Measurements from ENCODE around the gene CDSN. TPM values are rescaled to one million over a fixed set of nuclear protein-coding genes. Genes with fewer than 3 reads are reported as not detected.
A peak's percentile ranks its signal among the peaks of the same experiment; 100 is the strongest.

CDSN gene
- total and polyA plus RNA-seq, 2 donors (not counting 3 experiments of a cell fraction or from before 2014, with no cell fraction given) = not detected

- Histone ChIP-seq H4K20me1 (replicated peaks; ENCODE audit: control insufficient read depth, extremely low read depth, insufficient read depth, low read length) (no peaks in the 10 kb centered on the region), H3K27me3 (ENCODE audit: control insufficient read depth in 2 of 2, insufficient read depth in 2 of 2, low read length in 2 of 2) (no peaks in the 10 kb centered on the region), H3K4me3 (replicated peaks in 1 of 3; ENCODE audit: insufficient read depth in 1 of 3, low read depth in 1 of 3, low read length in 3 of 3) (no peak overlapping the region), H3K79me2 (ENCODE audit: control insufficient read depth, insufficient read depth, low read length) (no peaks in the 10 kb centered on the region), H3K4me2 (ENCODE audit: insufficient read depth, low read length) (no peak overlapping the region), H3K9me1 (replicated peaks; ENCODE audit: control insufficient read depth, extremely low read depth, insufficient read depth, low read length) (no peaks in the 10 kb centered on the region), H3K36me3 (ENCODE audit: control insufficient read depth in 2 of 2, extremely low read depth in 1 of 2, insufficient read depth in 2 of 2, low read length in 2 of 2) (peaks cover 0 to 8% of the 10 kb centered on the region in 2 experiments), H2AFZ (ENCODE audit: low read depth, low read length) (no peak overlapping the region), H3K27ac (ENCODE audit: insufficient read depth, low read depth, low read length) (no peak overlapping the region), H3K9me3 (replicated peaks; ENCODE audit: control insufficient read depth, insufficient read depth, low read length) (no peaks in the 10 kb centered on the region), H3K9ac (replicated peaks; ENCODE audit: extremely low read depth, insufficient read depth, low read length) (no peak overlapping the region), H3K4me1 (ENCODE audit: control insufficient read depth, extremely low read depth, insufficient read depth, low read length) (peaks cover 8% of the 10 kb centered on the region)
- FAIRE-seq (peak; percentile 21), DNase-seq (ENCODE audit: low read depth, low spot score) (no peak)
- no peak for TF ChIP-seq CTCF (IDR thresholded peaks at IDR 0.05; ENCODE audit: extremely low read depth in 1 of 2, insufficient read depth in 1 of 2, low read depth in 1 of 2, low read length in 2 of 2)
- no peak for TF ChIP-seq JUN (IDR thresholded peaks at IDR 0.05; ENCODE audit: borderline replicate concordance, insufficient read depth, insufficient read length, low read depth)
- no peak for TF ChIP-seq FOS (IDR thresholded peaks at IDR 0.05; ENCODE audit: borderline replicate concordance, insufficient read depth, low read length)
- no peak for TF ChIP-seq MYC (IDR thresholded peaks at IDR 0.05; ENCODE audit: low read depth, low read length)
- TF ChIP-seq POLR2AphosphoS5 (IDR thresholded peaks at IDR 0.05; ENCODE audit: insufficient read depth, low read depth, low read length) = no peak
- no peak for TF ChIP-seq EZH2 (IDR thresholded peaks at IDR 0.05; ENCODE audit: borderline replicate concordance, low read depth, low read length, severe bottlenecking)
- TF ChIP-seq POLR2A (IDR thresholded peaks at IDR 0.05; ENCODE audit: low read depth, low read length) = no peak
- no peak for TF ChIP-seq MAX (IDR thresholded peaks at IDR 0.05; ENCODE audit: insufficient read depth, insufficient read length)
- TF ChIP-seq GATA2 (IDR thresholded peaks at IDR 0.05; ENCODE audit: insufficient read depth, insufficient read length, low read depth, low read length) = no peak
- intact Hi-C loops (cut with micrococcal nuclease) (no loop called here), dilution Hi-C loops (cut with MboI; ENCODE audit: extremely low pct_ligation_motif_present, low sequenced_read_pairs) (no loop called here)
- ChIA-PET POLR2A (no interaction called here), CTCF (interaction anchor here (0.6 to 1.5 kb wide), 6 partner anchors 11 to 224 kb away, joined by 3 to 8 read pairs (median 3); no protein-coding TSS in a partner anchor)
- no TSS peak for BruUV-seq (replicated peaks)
Observed at GRCh38 chr6:31142361-31142761, 22.1 kb upstream of the CDSN start.
